NCI-H526 (cell line): Measurements from ENCODE around the gene CDH20.

ENCODE experiments used
- DNase-seq, 2 experiments: peaks; one replicate each; lab custom pipeline; 2025; lab: John Stamatoyannopoulos, UW

CDH20 gene

GRCh38 chr18:61333271-61333745 lies at the start of gene CDH20:
Gene CDH20, plus strand, starts transcription at chr18:61333430.
- no peak for DNase-seq

GRCh38 chr18:61284039-61284438 lies 49.2 kb upstream of the CDH20 start:
- DNase-seq = no peak

GRCh38 chr18:61285777-61286176 lies 47.5 kb upstream of the CDH20 start:
- no peak for DNase-seq

GRCh38 chr18:61286867-61287266 lies 46.4 kb upstream of the CDH20 start:
- DNase-seq = no peak

GRCh38 chr18:61290616-61291015 lies 42.6 kb upstream of the CDH20 start:
- DNase-seq = no peak

GRCh38 chr18:61292280-61293035 lies 40.8 kb upstream of the CDH20 start:
- DNase-seq = no peak

- DNase-seq = no peak
These were observed 38.1 kb upstream of the CDH20 start for GRCh38 chr18:61295153-61295552.

- no peak for DNase-seq
These were observed 25.2 kb upstream of the CDH20 start for GRCh38 chr18:61308004-61308403.

GRCh38 chr18:61308795-61309393 lies 24.3 kb upstream of the CDH20 start:
- DNase-seq = no peak

- DNase-seq = peak in 1 of 2 experiments; percentile 67
These were observed 10.9 kb upstream of the CDH20 start for GRCh38 chr18:61322265-61322873.

- DNase-seq = no peak
These were observed 9.3 kb upstream of the CDH20 start for GRCh38 chr18:61323951-61324350.

- no peak for DNase-seq
These were observed 6.8 kb upstream of the CDH20 start for GRCh38 chr18:61326407-61326806.

GRCh38 chr18:61329398-61329797 lies 3.8 kb upstream of the CDH20 start:
- DNase-seq = no peak

GRCh38 chr18:61331051-61331450 lies 2.2 kb upstream of the CDH20 start:
- DNase-seq = no peak

GRCh38 chr18:61333746-61334490 lies 688 bp downstream of the CDH20 start:
- no peak for DNase-seq

- no peak for DNase-seq
These were observed 1.2 kb downstream of the CDH20 start for GRCh38 chr18:61334491-61334850.

GRCh38 chr18:61334951-61335683 lies 1.9 kb downstream of the CDH20 start:
- no peak for DNase-seq

GRCh38 chr18:61335684-61336555 lies 2.7 kb downstream of the CDH20 start:
- no peak for DNase-seq

- DNase-seq = no peak
These were observed 3.5 kb downstream of the CDH20 start for GRCh38 chr18:61336766-61337165.

GRCh38 chr18:61337527-61337926 lies 4.3 kb downstream of the CDH20 start:
- no peak for DNase-seq

GRCh38 chr18:61340148-61340547 lies 6.9 kb downstream of the CDH20 start:
- no peak for DNase-seq
